ENCODE data around the gene SHB. TPM values are rescaled to one million over a fixed set of nuclear protein-coding genes. Genes with fewer than 3 reads are reported as not detected.

The SHB gene
- total and polyA plus RNA-seq, 2 of the 13 experiments (the other 11 are each of a cell fraction or from before 2014, with no cell fraction given), result 19.4 to 20.7 TPM

DNA sequence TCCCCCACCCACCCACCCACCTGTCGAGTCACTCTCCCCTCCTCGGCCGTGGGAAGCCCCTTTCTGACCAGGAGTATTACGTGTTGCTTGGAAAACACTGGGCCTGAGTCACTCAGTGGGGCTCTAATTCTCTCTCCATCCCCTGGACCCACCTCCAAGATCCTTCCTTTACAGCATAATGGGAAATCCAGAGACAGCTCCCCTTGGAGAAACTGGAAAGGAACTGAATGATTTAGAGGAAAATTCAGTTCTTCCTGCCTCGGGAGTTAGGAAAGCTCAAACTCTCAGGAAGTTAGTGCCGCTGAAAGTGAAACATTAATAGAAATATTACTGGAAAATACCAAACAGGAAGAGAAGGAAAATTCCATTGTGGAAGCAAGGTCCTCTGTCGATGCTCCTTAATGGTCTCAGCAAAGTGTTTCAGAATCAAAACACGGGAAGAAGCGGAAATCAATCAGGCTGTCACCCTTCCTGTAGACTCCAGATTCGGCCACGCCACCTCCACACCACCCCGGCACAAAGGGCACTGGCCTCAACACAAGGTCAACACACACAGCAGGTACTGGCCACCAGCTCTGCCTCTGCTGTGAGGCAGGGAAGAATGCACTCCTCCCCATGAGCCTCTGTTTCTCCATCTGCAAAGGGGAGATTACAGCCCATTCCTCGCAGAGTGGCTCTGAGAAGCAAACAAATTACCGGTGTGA, 9.6 kb downstream of the SHB start (continued):
- TF ChIP-seq NFIB (CRISPR knock-in tag; IDR thresholded peaks at IDR 0.05; ENCODE audit: borderline replicate concordance) (no peak), ZNF564 (CRISPR knock-in tag; IDR thresholded peaks at IDR 0.05) (no peak; the same call in 1 of the 2 replicates), FOXC1 (CRISPR knock-in tag; IDR thresholded peaks at IDR 0.05; ENCODE audit: borderline replicate concordance) (no peak), TARDBP (CRISPR knock-in tag; IDR thresholded peaks at IDR 0.05) (no peak; the same call in 1 of the 2 replicates), KLF13 (CRISPR knock-in tag; IDR thresholded peaks at IDR 0.05) (no peak), ETV5 (CRISPR knock-in tag; IDR thresholded peaks at IDR 0.05; ENCODE audit: borderline replicate concordance) (peak; percentile 97), TEAD2 (CRISPR knock-in tag; IDR thresholded peaks at IDR 0.05) (no peak), KDM4B (CRISPR knock-in tag; IDR thresholded peaks at IDR 0.05) (no peak), SOX13 (IDR thresholded peaks at IDR 0.05) (no peak; the same call in 1 of the 2 replicates), SOX13 (CRISPR knock-in tag; conservative IDR thresholded peaks at IDR 0.05 in 1 of 2, IDR thresholded peaks at IDR 0.05 in 1 of 2) (peak in 1 of 2 experiments; percentile 80; a peak in 2 of 4 replicates), ZNF75D (CRISPR knock-in tag; IDR thresholded peaks at IDR 0.05; ENCODE audit: borderline replicate concordance) (no peak), ZNF619 (CRISPR knock-in tag; IDR thresholded peaks at IDR 0.05) (no peak), ZNF256 (CRISPR knock-in tag; conservative IDR thresholded peaks at IDR 0.05) (no peak), DNMT1 (CRISPR knock-in tag; IDR thresholded peaks at IDR 0.05) (no peak), CBX2 (IDR thresholded peaks at IDR 0.05; ENCODE audit: low read depth, low read length) (no peak), CBX2 (CRISPR knock-in tag; IDR thresholded peaks at IDR 0.05; ENCODE audit: low read depth) (no peak), ZNF644 (CRISPR knock-in tag; IDR thresholded peaks at IDR 0.05; ENCODE audit: low read depth) (peak; percentile 75; the same call in 1 of the 2 replicates), ZNF121 (CRISPR knock-in tag; IDR thresholded peaks at IDR 0.05) (peak; percentile 45; the same call in 1 of the 2 replicates), ZNF350 (CRISPR knock-in tag; IDR thresholded peaks at IDR 0.05; ENCODE audit: borderline replicate concordance, low read depth) (peak; percentile 60; the same call in 1 of the 2 replicates), CENPT (CRISPR knock-in tag; IDR thresholded peaks at IDR 0.05; ENCODE audit: low read depth) (no peak), RFXAP (CRISPR knock-in tag; IDR thresholded peaks at IDR 0.05; ENCODE audit: borderline replicate concordance) (no peak)
- TF ChIP-seq, protein P1, sequence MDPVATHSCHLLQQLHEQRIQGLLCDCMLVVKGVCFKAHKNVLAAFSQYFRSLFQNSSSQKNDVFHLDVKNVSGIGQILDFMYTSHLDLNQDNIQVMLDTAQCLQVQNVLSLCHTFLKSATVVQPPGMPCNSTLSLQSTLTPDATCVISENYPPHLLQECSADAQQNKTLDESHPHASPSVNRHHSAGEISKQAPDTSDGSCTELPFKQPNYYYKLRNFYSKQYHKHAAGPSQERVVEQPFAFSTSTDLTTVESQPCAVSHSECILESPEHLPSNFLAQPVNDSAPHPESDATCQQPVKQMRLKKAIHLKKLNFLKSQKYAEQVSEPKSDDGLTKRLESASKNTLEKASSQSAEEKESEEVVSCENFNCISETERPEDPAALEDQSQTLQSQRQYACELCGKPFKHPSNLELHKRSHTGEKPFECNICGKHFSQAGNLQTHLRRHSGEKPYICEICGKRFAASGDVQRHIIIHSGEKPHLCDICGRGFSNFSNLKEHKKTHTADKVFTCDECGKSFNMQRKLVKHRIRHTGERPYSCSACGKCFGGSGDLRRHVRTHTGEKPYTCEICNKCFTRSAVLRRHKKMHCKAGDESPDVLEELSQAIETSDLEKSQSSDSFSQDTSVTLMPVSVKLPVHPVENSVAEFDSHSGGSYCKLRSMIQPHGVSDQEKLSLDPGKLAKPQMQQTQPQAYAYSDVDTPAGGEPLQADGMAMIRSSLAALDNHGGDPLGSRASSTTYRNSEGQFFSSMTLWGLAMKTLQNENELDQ (CRISPR knock-in tag; IDR thresholded peaks at IDR 0.05; ENCODE audit: borderline replicate concordance), result no peak
- TF ChIP-seq, protein P2, sequence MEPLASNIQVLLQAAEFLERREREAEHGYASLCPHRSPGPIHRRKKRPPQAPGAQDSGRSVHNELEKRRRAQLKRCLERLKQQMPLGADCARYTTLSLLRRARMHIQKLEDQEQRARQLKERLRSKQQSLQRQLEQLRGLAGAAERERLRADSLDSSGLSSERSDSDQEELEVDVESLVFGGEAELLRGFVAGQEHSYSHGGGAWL (CRISPR knock-in tag; IDR thresholded peaks at IDR 0.05), result no peak
- TF ChIP-seq, protein P3, sequence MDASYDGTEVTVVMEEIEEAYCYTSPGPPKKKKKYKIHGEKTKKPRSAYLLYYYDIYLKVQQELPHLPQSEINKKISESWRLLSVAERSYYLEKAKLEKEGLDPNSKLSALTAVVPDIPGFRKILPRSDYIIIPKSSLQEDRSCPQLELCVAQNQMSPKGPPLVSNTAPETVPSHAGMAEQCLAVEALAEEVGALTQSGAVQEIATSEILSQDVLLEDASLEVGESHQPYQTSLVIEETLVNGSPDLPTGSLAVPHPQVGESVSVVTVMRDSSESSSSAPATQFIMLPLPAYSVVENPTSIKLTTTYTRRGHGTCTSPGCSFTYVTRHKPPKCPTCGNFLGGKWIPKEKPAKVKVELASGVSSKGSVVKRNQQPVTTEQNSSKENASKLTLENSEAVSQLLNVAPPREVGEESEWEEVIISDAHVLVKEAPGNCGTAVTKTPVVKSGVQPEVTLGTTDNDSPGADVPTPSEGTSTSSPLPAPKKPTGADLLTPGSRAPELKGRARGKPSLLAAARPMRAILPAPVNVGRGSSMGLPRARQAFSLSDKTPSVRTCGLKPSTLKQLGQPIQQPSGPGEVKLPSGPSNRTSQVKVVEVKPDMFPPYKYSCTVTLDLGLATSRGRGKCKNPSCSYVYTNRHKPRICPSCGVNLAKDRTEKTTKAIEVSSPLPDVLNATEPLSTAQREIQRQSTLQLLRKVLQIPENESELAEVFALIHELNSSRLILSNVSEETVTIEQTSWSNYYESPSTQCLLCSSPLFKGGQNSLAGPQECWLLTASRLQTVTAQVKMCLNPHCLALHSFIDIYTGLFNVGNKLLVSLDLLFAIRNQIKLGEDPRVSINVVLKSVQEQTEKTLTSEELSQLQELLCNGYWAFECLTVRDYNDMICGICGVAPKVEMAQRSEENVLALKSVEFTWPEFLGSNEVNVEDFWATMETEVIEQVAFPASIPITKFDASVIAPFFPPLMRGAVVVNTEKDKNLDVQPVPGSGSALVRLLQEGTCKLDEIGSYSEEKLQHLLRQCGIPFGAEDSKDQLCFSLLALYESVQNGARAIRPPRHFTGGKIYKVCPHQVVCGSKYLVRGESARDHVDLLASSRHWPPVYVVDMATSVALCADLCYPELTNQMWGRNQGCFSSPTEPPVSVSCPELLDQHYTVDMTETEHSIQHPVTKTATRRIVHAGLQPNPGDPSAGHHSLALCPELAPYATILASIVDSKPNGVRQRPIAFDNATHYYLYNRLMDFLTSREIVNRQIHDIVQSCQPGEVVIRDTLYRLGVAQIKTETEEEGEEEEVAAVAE (CRISPR knock-in tag; IDR thresholded peaks at IDR 0.05; ENCODE audit: borderline replicate concordance), result peak; percentile 83

Data from HepG2 (cell line).